Kidney epithelial cell (primary cell): ENCODE measurements around the gene FOXP1. TPM values are rescaled to one million over a fixed set of nuclear protein-coding genes. Genes with fewer than 3 reads are reported as not detected.

ENCODE experiments used
- DNase-seq: peaks from one replicate; pipeline ENCODE4 v3.0.0-alpha.2; 2010; ENCODE audit warnings: low read depth
- H3K27me3 ChIP-seq: 2 replicates; pipeline ENCODE4 v1.6.0; 2011; ENCODE audit warnings: low read length; ENCODE audit not compliant: control insufficient read depth, insufficient read depth
- H3K36me3 ChIP-seq: 2 replicates; pipeline ENCODE4 v1.5.1; 2011; ENCODE audit warnings: low read length; ENCODE audit not compliant: control insufficient read depth, insufficient read depth
- H3K4me3 ChIP-seq: 2 replicates; pipeline ENCODE4 v1.5.1; 2011; ENCODE audit warnings: low read depth, mild to moderate bottlenecking, control low read depth, low read length
- CTCF ChIP-seq: IDR thresholded peaks from 2 replicates; pipeline ENCODE4 v1.5.1; 2011; ENCODE audit warnings: mild to moderate bottlenecking, moderate library complexity, low read length, control low read depth, inconsistent platforms; ENCODE audit not compliant: insufficient read depth, poor library complexity, severe bottlenecking
- total RNA-seq: library from RNA; depleted of rRNA; stranded (reverse); fragments of >200 nt; gene quantifications from 2 replicates; pipeline ENCODE4 v1.2.3, GENCODE V29; 2015

FOXP1 gene
- total RNA-seq, 1 donor from 2014 or later: 75.0 TPM

GRCh38 chr3:71512544-71512943 lies 71.0 kb downstream of the FOXP1 start:
- Histone ChIP-seq H3K36me3 (no peaks in the 10 kb centered on the region), H3K4me3 (no peak overlapping the region), H3K27me3 (no peaks in the 10 kb centered on the region)
- no peak for TF ChIP-seq CTCF
- DNase-seq: no peak

GRCh38 chr3:71512000-71512399 lies 71.5 kb downstream of the FOXP1 start:
- no peak overlapping the region for H3K4me3 ChIP-seq
- no peak for DNase-seq
- TF ChIP-seq CTCF: no peak

GRCh38 chr3:71511446-71511845 lies 72.1 kb downstream of the FOXP1 start:
- no peak for DNase-seq
- H3K4me3 ChIP-seq: no peak overlapping the region
- TF ChIP-seq CTCF: no peak

More at GRCh38 chr3:71512000-71512399, 71.5 kb downstream of the FOXP1 start:
- no peaks in the 10 kb centered on the region for H3K36me3 ChIP-seq
- H3K27me3 ChIP-seq: no peaks in the 10 kb centered on the region

GRCh38 chr3:71511037-71511436 lies 72.5 kb downstream of the FOXP1 start:
- no peak for DNase-seq
- Histone ChIP-seq H3K27me3 (no peaks in the 10 kb centered on the region), H3K36me3 (no peaks in the 10 kb centered on the region), H3K4me3 (no peak overlapping the region)
- TF ChIP-seq CTCF: no peak

More at GRCh38 chr3:71511446-71511845, 72.1 kb downstream of the FOXP1 start:
- Histone ChIP-seq H3K27me3 (no peaks in the 10 kb centered on the region), H3K36me3 (no peaks in the 10 kb centered on the region)

- no peak overlapping the region for H3K4me3 ChIP-seq
- DNase-seq: no peak
- TF ChIP-seq CTCF: peak; percentile 32
- H3K36me3 ChIP-seq: no peaks in the 10 kb centered on the region
- no peaks in the 10 kb centered on the region for H3K27me3 ChIP-seq
Measured at GRCh38 chr3:71510510-71510909, 73.0 kb downstream of the FOXP1 start.

- H3K4me3 ChIP-seq: no peak overlapping the region
- no peaks in the 10 kb centered on the region for H3K36me3 ChIP-seq
- no peak for TF ChIP-seq CTCF
- DNase-seq: no peak
- no peaks in the 10 kb centered on the region for H3K27me3 ChIP-seq
Measured at GRCh38 chr3:71509066-71509465, 74.5 kb downstream of the FOXP1 start.
